ENCODE results near the gene RBM20.

- TF ChIP-seq GATA2 (IDR thresholded peaks at IDR 0.05; ENCODE audit: low read depth, low read length): no peak
- no peak for TF ChIP-seq GATA3 (IDR thresholded peaks at IDR 0.05; ENCODE audit: low read depth, low read length)
These were observed 227.4 kb downstream of the RBM20 start, which contains the start of gene PDCD4 for GRCh38 chr10:110871298-110872084.
